ENCODE measurements around the gene ANGPTL2. TPM values are rescaled to one million over a fixed set of nuclear protein-coding genes. Genes with fewer than 3 reads are reported as not detected.
A peak's percentile ranks its signal among the peaks of the same experiment; 100 is the strongest.
"Not testable (repeated sequence)": the region's sequence is repeated elsewhere in the genome, so short reads cannot be mapped to it uniquely, and the experiment has no call there.

Gene ANGPTL2
- total and polyA plus RNA-seq, 2 experiments from 2014 or later: 3.0 to 5.8 TPM

- H3K36me3 ChIP-seq: no peaks in the 10 kb centered on the region
- DNase-seq (ENCODE audit: low read depth in 1 of 2, low spot score in 1 of 2): no peak
- no peak for TF ChIP-seq CTCF (IDR thresholded peaks at IDR 0.05; ENCODE audit: low read depth, low read length)
Observed at GRCh38 chr9:127149463-127150390, 27.3 kb upstream of the ANGPTL2 start.

GRCh38 chr9:127149010-127149409 lies 26.6 kb upstream of the ANGPTL2 start:
- DNase-seq (ENCODE audit: low read depth in 1 of 2, low spot score in 1 of 2): no peak
- Histone ChIP-seq H3K27ac (no peak overlapping the region), H3K4me3 (no peak overlapping the region), H3K27me3 (no peaks in the 10 kb centered on the region), H3K4me1 (ENCODE audit: low read depth) (peaks cover 6% of the 10 kb centered on the region), H3K36me3 (no peaks in the 10 kb centered on the region), H3K9me3 (ENCODE audit: low read depth) (no peaks in the 10 kb centered on the region)
- TF ChIP-seq CTCF (IDR thresholded peaks at IDR 0.05; ENCODE audit: low read depth, low read length): no peak

More at GRCh38 chr9:127149463-127150390, 27.3 kb upstream of the ANGPTL2 start:
- Histone ChIP-seq H3K27me3 (no peaks in the 10 kb centered on the region), H3K4me1 (ENCODE audit: low read depth) (peaks cover 6% of the 10 kb centered on the region), H3K27ac (no peak overlapping the region), H3K4me3 (no peak overlapping the region), H3K9me3 (ENCODE audit: low read depth) (no peaks in the 10 kb centered on the region)

- no peak overlapping the region for H3K27ac ChIP-seq
- H3K4me3 ChIP-seq: no peak overlapping the region
- no peaks in the 10 kb centered on the region for H3K36me3 ChIP-seq
- no peak for TF ChIP-seq CTCF (IDR thresholded peaks at IDR 0.05; ENCODE audit: low read depth, low read length)
- H3K9me3 ChIP-seq (ENCODE audit: low read depth): no peaks in the 10 kb centered on the region
- H3K4me1 ChIP-seq (ENCODE audit: low read depth): peaks cover 12% of the 10 kb centered on the region
- DNase-seq (ENCODE audit: low read depth in 1 of 2, low spot score in 1 of 2): no peak
- H3K27me3 ChIP-seq: no peaks in the 10 kb centered on the region
Observed at GRCh38 chr9:127148014-127148413, 25.6 kb upstream of the ANGPTL2 start.

- Histone ChIP-seq H3K36me3 (no peaks in the 10 kb centered on the region), H3K27ac (no peak overlapping the region), H3K4me3 (no peak overlapping the region), H3K4me1 (ENCODE audit: low read depth) (peaks cover 12% of the 10 kb centered on the region), H3K27me3 (no peaks in the 10 kb centered on the region), H3K9me3 (ENCODE audit: low read depth) (no peaks in the 10 kb centered on the region)
- no peak for DNase-seq (ENCODE audit: low read depth in 1 of 2, low spot score in 1 of 2)
- TF ChIP-seq CTCF (IDR thresholded peaks at IDR 0.05; ENCODE audit: low read depth, low read length): no peak
Observed at GRCh38 chr9:127147251-127147650, 24.8 kb upstream of the ANGPTL2 start.

- not testable (repeated sequence) for H3K9me3 ChIP-seq (ENCODE audit: low read depth); H3K27me3 ChIP-seq; H3K36me3 ChIP-seq; H3K4me3 ChIP-seq; H3K27ac ChIP-seq
- DNase-seq (ENCODE audit: low read depth in 1 of 2, low spot score in 1 of 2): peak in 1 of 2 donors; percentile 54
- peaks cover 12% of the 10 kb centered on the region for H3K4me1 ChIP-seq (ENCODE audit: low read depth)
Observed at GRCh38 chr9:127146841-127147240, 24.4 kb upstream of the ANGPTL2 start.

Data from cardiac muscle cell (in vitro differentiated cells and primary cell).